Left lung (tissue), 14 donors: ENCODE results near the gene RNF111. TPM values are rescaled to one million over a fixed set of nuclear protein-coding genes. Genes with fewer than 3 reads are reported as not detected.

Experiments used
- ATAC-seq: fragments of 200-7000 bp; cut with Tn5 transposase; one replicate; pipeline ENCODE4 v1.9.1; 2020; ENCODE audit warnings: moderate library complexity
- DNase-seq, 4 donors: peaks; one replicate each; pipeline ENCODE4 v3.0.0-alpha.2; 2013 to 2020
- H3K27ac ChIP-seq, 2 donors: fragments of 200-600 bp; sonication (generic) in 1 of 2; one replicate each; pipeline versions ENCODE4 v1.5.0 to v1.8.0; 2020 to 2021
- H3K27me3 ChIP-seq, 2 donors: fragments of 200-600 bp; sonication (generic) in 1 of 2; one replicate each; pipeline versions ENCODE4 v1.5.0 to v1.8.0; 2020 to 2021
- H3K36me3 ChIP-seq, 2 donors: fragments of 200-600 bp; sonication (generic) in 1 of 2; one replicate each; pipeline versions ENCODE4 v1.5.0 to v1.8.0; 2020 to 2021
- H3K4me1 ChIP-seq, 2 donors: fragments of 200-600 bp; one replicate each; pipeline ENCODE4 v1.8.0; 2021
- H3K4me3 ChIP-seq, 2 donors: fragments of 200-600 bp; sonication (generic) in 1 of 2; one replicate each; pipeline versions ENCODE4 v1.5.0 to v1.8.0; 2020 to 2021; ENCODE audit warnings: mild to moderate bottlenecking in 1 of 2
- H3K9me3 ChIP-seq, 2 donors: fragments of 200-600 bp; sonication (generic) in 1 of 2; one replicate each; pipeline versions ENCODE4 v1.5.0 to v1.8.0; 2020 to 2021
- intact Hi-C, 2 donors: fragments of 100-400 bp; cut with DNase I; formaldehyde crosslinking; loops; one replicate each; pipeline versions ENCODE4 v1.11.2 to v1.14.2; 2022
- long read RNA-seq, 12 donors: library from polyadenylated mRNA in 2 of 12; unstranded in 2 of 12; transcript quantifications; one replicate each; pipeline ENCODE4 v2.0.0 and lab custom pipeline, GENCODE V29; 2019 to 2026
- polyA plus RNA-seq, 6 donors: library from polyadenylated mRNA; unstranded; fragments of 120-200 nt; gene quantifications; one replicate each; pipeline ENCODE4 v1.2.1, GENCODE V29; 2013; ENCODE audit not compliant: insufficient read length in 6 of 6
- total RNA-seq, 2 donors: library from RNA; stranded (reverse); fragmentation: NEBNext Ultra II Directional; extraction: Animal tissue kit (Norgen Biotek cat#: 25700); gene quantifications; one replicate each; pipeline ENCODE4 v1.2.1, GENCODE V29; 2021
- TF ChIP-seq, protein P1 (sequence below), 2 donors: fragments of 200-600 bp; sonication (generic) in 1 of 2; IDR thresholded peaks; one replicate each; pipeline versions ENCODE4 v1.5.0 to v1.8.0; 2021; ENCODE audit warnings: antibody characterized with exemption in 2 of 2
- donor health status: DM: no; HTN: yes; CAD: no.
- donor health status: DM: no; HTN: no; CAD: no.

The RNF111 gene
- total RNA-seq (10 to 100 TPM; 34.1 to 38.9 TPM), polyA plus RNA-seq (10 to 100 TPM; 36.4 to 40.6 (median 39.2) TPM)
- long read RNA-seq, donor 1, partial matches to known transcripts: 190 of 190 reads
- long read RNA-seq, donor 1, other reads (novel, unspliced or antisense): 0 of 190 reads
- long read RNA-seq, donor 2, partial matches to known transcripts: 0 of 1 reads
- long read RNA-seq, donor 2, other reads (novel, unspliced or antisense): 0 of 1 reads
- long read RNA-seq, donor 3: 0 reads
- long read RNA-seq, donor 4, partial matches to known transcripts: 2 of 3 reads
- long read RNA-seq, donor 4, other reads (novel, unspliced or antisense): 1 of 3 reads
- long read RNA-seq, donor 5, partial matches to known transcripts: 130 of 135 reads
- long read RNA-seq, donor 5, other reads (novel, unspliced or antisense): 5 of 135 reads
- long read RNA-seq, donor 6: 0 reads
- long read RNA-seq, donor 7, partial matches to known transcripts: 0 of 1 reads
- long read RNA-seq, donor 7, other reads (novel, unspliced or antisense): 0 of 1 reads
- long read RNA-seq, donor 8, partial matches to known transcripts: 6 of 7 reads
- long read RNA-seq, donor 8, other reads (novel, unspliced or antisense): 0 of 7 reads
- long read RNA-seq, donor 9: 0 reads
- long read RNA-seq, donor 10, partial matches to known transcripts: 2 of 4 reads
- long read RNA-seq, donor 10, other reads (novel, unspliced or antisense): 2 of 4 reads
- long read RNA-seq, donor 11: 0 reads
- long read RNA-seq, donor 12, partial matches to known transcripts: 152 of 153 reads
- long read RNA-seq, donor 12, other reads (novel, unspliced or antisense): 0 of 153 reads

GRCh38 chr15:58987491-58988005 is at the start of gene RNF111:
TSS of gene RNF111 (plus strand) at chr15:58987663. CDS start at chr15:59030823, 43,160 bp downstream.
- intact Hi-C loops: no loop called here

GRCh38 chr15:58947179-58947578 is 40.3 kb upstream of the RNF111 start:
- intact Hi-C loops: no loop called here

More at GRCh38 chr15:58987491-58988005, at the start of gene RNF111:
- no peaks in the 10 kb centered on the region for H3K27me3 ChIP-seq
- H3K4me1 ChIP-seq: peaks cover 0 to 46% of the 10 kb centered on the region in 2 donors
- TF ChIP-seq, protein P1, sequence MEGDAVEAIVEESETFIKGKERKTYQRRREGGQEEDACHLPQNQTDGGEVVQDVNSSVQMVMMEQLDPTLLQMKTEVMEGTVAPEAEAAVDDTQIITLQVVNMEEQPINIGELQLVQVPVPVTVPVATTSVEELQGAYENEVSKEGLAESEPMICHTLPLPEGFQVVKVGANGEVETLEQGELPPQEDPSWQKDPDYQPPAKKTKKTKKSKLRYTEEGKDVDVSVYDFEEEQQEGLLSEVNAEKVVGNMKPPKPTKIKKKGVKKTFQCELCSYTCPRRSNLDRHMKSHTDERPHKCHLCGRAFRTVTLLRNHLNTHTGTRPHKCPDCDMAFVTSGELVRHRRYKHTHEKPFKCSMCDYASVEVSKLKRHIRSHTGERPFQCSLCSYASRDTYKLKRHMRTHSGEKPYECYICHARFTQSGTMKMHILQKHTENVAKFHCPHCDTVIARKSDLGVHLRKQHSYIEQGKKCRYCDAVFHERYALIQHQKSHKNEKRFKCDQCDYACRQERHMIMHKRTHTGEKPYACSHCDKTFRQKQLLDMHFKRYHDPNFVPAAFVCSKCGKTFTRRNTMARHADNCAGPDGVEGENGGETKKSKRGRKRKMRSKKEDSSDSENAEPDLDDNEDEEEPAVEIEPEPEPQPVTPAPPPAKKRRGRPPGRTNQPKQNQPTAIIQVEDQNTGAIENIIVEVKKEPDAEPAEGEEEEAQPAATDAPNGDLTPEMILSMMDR (IDR thresholded peaks at IDR 0.05): no peak
- H3K4me3 ChIP-seq: peak within 1 kb of the TSS; percentile 93 to 96
- ATAC-seq: peak; percentile 97
- peak within 1 kb of the TSS; percentile 92 to 95 for H3K27ac ChIP-seq
- H3K9me3 ChIP-seq: no peaks in the 10 kb centered on the region
- DNase-seq: peak; percentile 88 to 96 (median 92)
- peaks cover 0 to 13% of the 10 kb centered on the region in 2 donors for H3K36me3 ChIP-seq

DNA sequence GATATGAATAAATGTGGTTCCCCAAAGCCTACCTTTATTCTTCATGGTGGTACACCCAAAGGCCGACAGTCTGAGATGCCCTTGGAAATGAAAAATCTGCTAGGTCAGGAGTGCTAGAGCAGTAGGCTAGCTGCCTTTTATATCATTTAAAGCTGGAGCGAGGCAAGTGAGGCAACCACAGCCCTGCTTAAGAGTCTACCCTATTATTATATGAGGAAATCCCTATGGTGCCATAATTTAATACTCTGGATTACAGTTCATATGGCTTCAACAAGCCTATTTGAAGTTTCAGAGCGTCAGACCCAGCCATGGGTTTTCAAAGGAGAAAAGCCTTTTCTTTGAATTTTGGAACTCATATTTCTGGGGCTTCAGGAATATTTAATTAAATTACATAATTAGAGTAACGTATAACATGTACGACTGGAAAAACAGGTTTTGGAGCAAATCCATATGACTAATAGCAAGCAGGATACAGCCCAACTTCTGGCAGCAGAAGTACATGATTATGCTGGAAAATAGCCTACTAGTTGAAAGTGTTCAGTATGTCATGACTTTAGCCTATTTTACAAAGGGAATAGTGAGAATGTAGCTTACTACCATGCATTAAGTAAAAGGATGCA is 36.0 kb upstream of the RNF111 start:
- ATAC-seq: peak; percentile 75

More at GRCh38 chr15:58947179-58947578, 40.3 kb upstream of the RNF111 start:
- Histone ChIP-seq H3K36me3 (no peaks in the 10 kb centered on the region), H3K27me3 (no peaks in the 10 kb centered on the region), H3K4me1 (no peaks in the 10 kb centered on the region), H3K9me3 (no peaks in the 10 kb centered on the region), H3K4me3 (no peak overlapping the region), H3K27ac (no peak overlapping the region)
- DNase-seq (no peak), ATAC-seq (no peak)
- TF ChIP-seq, protein P1 (IDR thresholded peaks at IDR 0.05): no peak

DNA sequence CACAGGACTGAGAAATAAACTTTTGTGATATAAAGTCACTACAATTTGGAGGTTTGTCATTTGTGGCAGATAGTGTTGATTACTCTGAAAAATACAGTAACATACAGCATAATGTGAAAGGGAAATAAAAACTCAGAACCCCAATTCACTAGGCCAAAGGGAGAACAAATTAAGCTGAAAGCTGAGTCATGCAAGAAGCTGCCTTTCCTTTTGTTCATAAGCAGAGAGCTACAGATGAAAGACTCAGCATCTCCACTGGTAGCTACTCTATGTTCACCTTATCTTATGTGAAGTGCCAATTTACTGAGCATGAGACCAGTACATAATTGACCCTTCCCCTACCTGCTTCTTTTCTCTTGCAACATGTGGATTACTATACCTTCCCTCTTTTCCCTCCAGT is 34.7 kb upstream of the RNF111 start:
- H3K9me3 ChIP-seq: no peaks in the 10 kb centered on the region
- no peak for DNase-seq
- H3K36me3 ChIP-seq: no peaks in the 10 kb centered on the region
- intact Hi-C loops: no loop called here
- TF ChIP-seq, protein P1 (IDR thresholded peaks at IDR 0.05): no peak
- H3K27me3 ChIP-seq: no peaks in the 10 kb centered on the region
- no peak overlapping the region for H3K4me3 ChIP-seq
- no peaks in the 10 kb centered on the region for H3K4me1 ChIP-seq
- peak; percentile 20 for ATAC-seq
- H3K27ac ChIP-seq: no peak overlapping the region

More for the DNA sequence above, 36.0 kb upstream of the RNF111 start:
- Histone ChIP-seq H3K27me3 (no peaks in the 10 kb centered on the region), H3K9me3 (no peaks in the 10 kb centered on the region), H3K4me3 (no peak overlapping the region), H3K27ac (no peak overlapping the region), H3K36me3 (no peaks in the 10 kb centered on the region), H3K4me1 (no peaks in the 10 kb centered on the region)
- DNase-seq: peak in 2 of 4 donors; percentile 23 to 68
- intact Hi-C loops: no loop called here
- TF ChIP-seq, protein P1 (IDR thresholded peaks at IDR 0.05): no peak
